ENCODE data around the gene GPAT3.
A peak's percentile ranks its signal among the peaks of the same experiment; 100 is the strongest.

GPAT3 gene

DNA sequence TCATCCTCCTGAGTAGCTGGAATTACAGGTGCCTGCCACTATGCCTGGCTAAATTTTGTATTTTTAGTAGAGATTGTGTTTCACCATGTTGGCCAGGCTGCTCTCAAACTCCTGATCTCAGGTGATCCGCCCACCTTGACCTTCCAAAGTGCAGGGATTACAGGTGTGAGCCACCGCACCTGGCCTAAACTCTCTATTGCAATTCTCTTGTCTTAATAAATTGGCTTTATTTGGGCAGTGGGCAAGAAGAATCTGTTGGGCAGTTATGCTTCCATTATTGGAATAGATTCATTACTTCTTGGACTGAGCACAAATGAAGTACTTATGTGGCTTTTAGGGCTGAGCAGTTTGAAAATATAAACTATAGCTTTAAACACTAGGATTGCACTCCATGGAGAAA lies 8.2 kb upstream of the GPAT3 start:
- DNase-seq (ENCODE audit: low read depth): no peak
- TF ChIP-seq, protein P1, sequence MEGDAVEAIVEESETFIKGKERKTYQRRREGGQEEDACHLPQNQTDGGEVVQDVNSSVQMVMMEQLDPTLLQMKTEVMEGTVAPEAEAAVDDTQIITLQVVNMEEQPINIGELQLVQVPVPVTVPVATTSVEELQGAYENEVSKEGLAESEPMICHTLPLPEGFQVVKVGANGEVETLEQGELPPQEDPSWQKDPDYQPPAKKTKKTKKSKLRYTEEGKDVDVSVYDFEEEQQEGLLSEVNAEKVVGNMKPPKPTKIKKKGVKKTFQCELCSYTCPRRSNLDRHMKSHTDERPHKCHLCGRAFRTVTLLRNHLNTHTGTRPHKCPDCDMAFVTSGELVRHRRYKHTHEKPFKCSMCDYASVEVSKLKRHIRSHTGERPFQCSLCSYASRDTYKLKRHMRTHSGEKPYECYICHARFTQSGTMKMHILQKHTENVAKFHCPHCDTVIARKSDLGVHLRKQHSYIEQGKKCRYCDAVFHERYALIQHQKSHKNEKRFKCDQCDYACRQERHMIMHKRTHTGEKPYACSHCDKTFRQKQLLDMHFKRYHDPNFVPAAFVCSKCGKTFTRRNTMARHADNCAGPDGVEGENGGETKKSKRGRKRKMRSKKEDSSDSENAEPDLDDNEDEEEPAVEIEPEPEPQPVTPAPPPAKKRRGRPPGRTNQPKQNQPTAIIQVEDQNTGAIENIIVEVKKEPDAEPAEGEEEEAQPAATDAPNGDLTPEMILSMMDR (IDR thresholded peaks at IDR 0.05; ENCODE audit: insufficient read depth, low read depth, low read length, missing control alignments): no peak
- H3K4me3 ChIP-seq (ENCODE audit: low read length): no peak overlapping the region

DNA sequence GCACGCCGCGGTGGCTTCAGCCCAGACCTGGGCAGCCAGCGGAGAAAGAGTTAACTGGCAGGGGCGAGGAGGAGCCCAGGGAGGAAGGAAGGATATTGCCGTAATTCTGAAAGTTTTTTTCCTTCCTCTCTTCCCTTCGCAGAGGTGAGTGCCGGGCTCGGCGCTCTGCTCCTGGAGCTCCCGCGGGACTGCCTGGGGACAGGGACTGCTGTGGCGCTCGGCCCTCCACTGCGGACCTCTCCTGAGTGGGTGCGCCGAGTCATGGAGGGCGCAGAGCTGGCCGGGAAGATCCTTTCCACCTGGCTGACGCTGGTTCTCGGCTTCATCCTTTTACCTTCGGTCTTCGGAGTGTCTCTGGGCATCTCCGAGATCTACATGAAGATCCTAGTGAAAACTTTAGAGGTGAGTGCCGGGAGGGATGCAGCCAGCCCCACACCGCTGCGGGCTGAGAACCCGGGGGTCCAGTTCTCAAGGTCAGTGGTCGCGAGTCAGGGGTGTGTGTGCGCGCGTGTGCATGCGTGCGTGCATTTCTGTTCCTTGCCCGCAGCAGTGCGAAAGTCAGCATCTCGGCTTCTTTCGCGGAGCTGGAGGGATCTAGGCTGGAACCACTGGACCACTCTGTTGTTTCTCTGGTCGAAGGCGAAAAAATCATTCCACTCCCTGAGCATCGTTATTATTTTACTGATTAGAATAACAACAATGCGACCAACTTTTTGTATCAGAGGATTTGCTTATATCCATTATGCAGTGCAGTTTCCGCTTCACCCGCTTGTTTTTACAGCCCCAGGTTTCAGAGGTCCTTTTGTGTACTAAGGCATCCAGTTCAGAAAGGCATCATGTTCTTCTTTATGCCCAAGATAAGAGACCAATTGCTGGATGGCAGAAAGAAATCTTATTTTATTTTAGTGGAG lies 709 bp downstream of the GPAT3 start:
- DNase-seq (ENCODE audit: low read depth): peak; percentile 25
- H3K4me3 ChIP-seq (ENCODE audit: low read length): peak overlapping the region; percentile 67
- TF ChIP-seq, protein P1 (IDR thresholded peaks at IDR 0.05; ENCODE audit: insufficient read depth, low read depth, low read length, missing control alignments): no peak

DNA sequence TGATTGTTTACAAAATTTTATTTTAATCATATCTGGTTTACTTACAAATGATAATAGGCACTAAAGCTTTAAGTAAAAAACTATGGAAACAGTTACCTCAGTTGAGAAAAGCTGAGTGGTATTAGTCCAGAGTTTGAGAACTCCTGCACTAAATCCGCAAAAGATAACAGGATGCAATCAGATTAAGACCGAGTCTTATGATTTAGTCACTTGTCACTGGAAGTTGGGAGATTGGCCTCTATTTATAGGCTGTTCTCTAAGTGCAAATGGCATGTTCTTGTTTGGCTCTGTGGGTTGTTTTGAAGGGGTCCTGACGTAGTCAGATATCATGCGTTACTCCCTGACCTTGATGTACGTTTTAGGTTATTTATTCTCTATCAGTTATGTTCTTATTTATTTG lies 6.3 kb downstream of the GPAT3 start:
- no peak overlapping the region for H3K4me3 ChIP-seq (ENCODE audit: low read length)
- no peak for DNase-seq (ENCODE audit: low read depth)
- TF ChIP-seq, protein P1 (IDR thresholded peaks at IDR 0.05; ENCODE audit: insufficient read depth, low read depth, low read length, missing control alignments): no peak

DNA sequence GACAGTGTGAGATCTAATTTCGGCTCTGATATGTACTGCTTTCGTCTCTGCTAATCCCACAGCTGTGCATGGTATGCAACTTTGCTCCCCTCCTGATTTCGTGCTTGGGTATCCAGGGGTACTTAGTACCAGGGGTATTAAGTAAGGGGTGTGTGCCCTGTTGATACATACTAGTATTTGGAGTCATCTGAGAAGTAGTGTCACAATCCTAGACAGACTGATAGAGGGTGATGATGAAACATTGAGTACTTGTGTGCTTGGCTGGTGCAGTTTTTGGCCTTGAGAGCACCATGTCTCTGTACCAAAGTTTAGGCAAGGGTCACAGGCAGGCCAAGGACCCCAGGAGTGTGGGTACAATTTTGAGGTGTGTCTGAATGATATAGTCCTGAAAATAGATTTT lies 10.9 kb downstream of the GPAT3 start:
- no peak overlapping the region for H3K4me3 ChIP-seq (ENCODE audit: low read length)

DNA sequence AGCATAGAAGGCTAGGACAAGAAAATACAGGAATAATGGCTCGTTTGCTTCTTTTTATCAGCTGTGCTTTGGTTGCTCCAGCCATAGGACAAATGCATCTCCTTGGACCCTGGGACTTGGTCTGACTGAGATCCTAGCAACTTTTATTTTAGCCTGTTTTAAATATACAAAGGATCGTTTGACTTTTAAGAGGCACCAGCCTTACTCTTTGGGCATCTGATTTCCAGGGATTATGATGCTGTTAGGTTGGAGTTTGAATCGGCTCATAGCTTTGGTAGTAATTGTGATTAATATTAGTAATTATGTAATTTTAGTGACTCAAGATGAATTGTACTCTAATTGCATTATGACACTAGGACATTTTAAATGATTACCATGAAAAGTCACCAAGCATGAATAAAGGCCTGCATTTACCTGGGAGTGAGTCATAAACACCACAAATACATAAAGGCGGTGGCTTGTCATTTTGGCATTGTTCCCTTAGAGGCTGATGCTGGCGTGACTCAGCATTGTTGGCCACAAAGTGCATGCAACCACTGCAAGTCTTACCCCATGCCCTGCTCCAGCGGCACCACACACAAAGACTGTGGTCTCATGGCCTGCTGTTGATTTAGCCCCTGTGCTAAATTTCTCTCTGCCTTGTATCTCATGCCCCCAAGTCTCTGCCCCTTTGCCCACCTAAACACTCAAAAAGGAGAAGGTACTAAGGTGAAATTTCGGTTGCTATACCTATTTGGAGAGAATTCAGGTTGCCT lies 12.4 kb downstream of the GPAT3 start:
- H3K4me3 ChIP-seq (ENCODE audit: low read length): no peak overlapping the region
- TF ChIP-seq, protein P1 (IDR thresholded peaks at IDR 0.05; ENCODE audit: insufficient read depth, low read depth, low read length, missing control alignments): no peak
- DNase-seq (ENCODE audit: low read depth): peak; percentile 99

More for the DNA sequence above, 10.9 kb downstream of the GPAT3 start:
- TF ChIP-seq, protein P1 (IDR thresholded peaks at IDR 0.05; ENCODE audit: insufficient read depth, low read depth, low read length, missing control alignments): no peak
- DNase-seq (ENCODE audit: low read depth): peak; percentile 19

DNA sequence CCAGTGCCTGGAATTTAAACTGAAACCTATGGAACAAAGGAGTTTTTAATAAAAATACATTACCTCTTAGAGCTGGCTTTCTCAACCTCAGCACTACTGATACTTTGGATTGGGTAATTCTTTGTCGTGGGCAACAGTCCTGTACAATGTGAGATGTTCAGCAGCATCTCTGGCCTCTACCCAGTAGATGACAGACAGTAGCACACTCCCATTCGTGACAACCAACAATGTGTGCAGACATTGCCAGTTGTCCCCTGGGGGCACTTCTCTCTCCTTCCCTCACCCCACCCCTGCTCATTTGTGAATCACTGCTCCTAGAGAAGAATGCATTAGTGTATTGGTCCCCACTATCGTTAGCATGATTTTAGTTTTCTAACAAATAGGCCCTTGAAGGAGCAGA lies 16.2 kb downstream of the GPAT3 start:
- H3K4me3 ChIP-seq (ENCODE audit: low read length): no peak overlapping the region
- peak; percentile 76 for DNase-seq (ENCODE audit: low read depth)
- TF ChIP-seq, protein P1 (IDR thresholded peaks at IDR 0.05; ENCODE audit: insufficient read depth, low read depth, low read length, missing control alignments): no peak

Data from epithelial cell of esophagus (primary cell).